Activated naive CD4-positive, alpha-beta T cell treated with anti-CD3 and anti-CD28 coated beads, Interleukin-2, amount 50 U/mL, for 16 hours (primary cell): ENCODE results near the gene AKNAD1.

Experiments
- DNase-seq: peaks from one replicate; pipeline ENCODE4 v3.0.0-alpha.2; 2020

AKNAD1 gene

GRCh38 chr1:108862698-108863477 is 6.0 kb upstream of the AKNAD1 start:
- DNase-seq = no peak

- DNase-seq = no peak
These were observed 5.2 kb upstream of the AKNAD1 start for GRCh38 chr1:108862017-108862610.

GRCh38 chr1:108861566-108861965 is 4.7 kb upstream of the AKNAD1 start:
- DNase-seq = no peak

DNA sequence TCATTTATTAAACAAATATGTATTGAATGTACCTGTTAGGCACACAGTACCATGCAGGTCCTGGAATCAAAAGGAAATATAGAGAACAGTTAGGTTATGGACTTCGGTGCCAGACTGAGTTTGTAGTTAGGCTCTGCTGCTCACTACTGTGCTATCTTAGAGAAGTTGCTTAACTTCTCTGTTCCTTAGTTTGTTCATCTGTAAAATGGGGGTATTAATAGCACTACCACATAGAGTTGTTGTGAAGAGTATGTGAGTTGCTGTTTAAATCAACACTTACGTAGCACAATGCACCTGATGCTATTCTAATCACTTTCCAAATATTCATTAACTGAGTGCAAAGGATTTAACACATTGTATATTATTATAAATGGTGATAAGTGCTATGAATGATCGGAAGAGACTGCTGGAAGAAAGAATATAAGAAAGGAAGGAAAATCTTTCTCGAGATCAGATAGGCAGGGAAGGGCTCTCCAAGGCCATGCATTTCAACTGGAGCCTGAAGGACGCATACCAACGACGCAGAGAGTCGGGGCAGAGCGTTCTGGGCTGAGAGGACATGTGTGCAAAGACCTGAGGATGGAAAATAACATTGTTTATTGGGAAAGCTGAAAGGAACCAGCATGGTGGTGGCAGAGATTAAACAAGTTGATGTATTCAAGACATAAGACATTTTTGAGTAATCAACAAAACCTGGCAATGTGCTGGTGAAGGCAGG is 3.5 kb upstream of the AKNAD1 start:
- DNase-seq = no peak

DNA sequence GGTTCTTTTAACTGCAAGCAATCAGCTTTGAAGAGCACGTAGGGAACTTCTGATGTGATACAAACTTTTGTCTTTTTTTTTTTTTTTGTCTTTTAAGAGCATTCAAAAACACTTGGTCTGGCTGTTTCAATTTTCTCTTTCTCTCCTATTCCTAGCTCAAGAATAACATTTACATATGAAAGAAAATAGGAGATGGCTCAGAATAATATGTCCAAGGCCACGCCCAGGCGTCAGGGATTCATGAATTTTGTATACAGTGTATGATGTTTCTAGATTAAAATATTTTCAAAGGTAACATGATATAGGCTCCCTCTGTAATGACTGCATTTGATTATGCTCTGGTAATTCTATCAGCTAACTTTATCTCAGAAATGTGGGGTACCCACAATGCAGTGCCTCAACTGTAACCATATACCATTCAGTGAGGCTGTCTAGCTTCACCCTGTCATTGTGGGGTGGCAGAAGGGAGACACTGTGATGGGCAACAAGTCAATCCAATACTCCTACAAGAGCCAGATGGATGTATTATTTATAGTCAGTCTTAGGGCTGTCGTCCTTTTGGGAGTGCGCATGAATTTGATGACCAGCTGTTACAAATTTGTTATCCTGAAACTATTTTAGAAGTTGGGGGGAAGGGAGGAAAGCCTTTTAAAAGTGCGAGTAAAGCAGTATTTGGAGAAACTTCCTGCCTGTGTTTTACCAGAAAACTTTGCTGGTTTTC is 1.5 kb upstream of the AKNAD1 start:
- no peak for DNase-seq

GRCh38 chr1:108854221-108855019 is 2.5 kb downstream of the AKNAD1 start:
- DNase-seq = no peak

GRCh38 chr1:108852221-108852975 is 4.5 kb downstream of the AKNAD1 start:
- no peak for DNase-seq

- no peak for DNase-seq
These were observed 5.3 kb downstream of the AKNAD1 start for GRCh38 chr1:108851567-108851966.

- no peak for DNase-seq
These were observed 6.0 kb downstream of the AKNAD1 start for GRCh38 chr1:108850929-108851328.

GRCh38 chr1:108848806-108849205 is 8.1 kb downstream of the AKNAD1 start:
- no peak for DNase-seq

DNA sequence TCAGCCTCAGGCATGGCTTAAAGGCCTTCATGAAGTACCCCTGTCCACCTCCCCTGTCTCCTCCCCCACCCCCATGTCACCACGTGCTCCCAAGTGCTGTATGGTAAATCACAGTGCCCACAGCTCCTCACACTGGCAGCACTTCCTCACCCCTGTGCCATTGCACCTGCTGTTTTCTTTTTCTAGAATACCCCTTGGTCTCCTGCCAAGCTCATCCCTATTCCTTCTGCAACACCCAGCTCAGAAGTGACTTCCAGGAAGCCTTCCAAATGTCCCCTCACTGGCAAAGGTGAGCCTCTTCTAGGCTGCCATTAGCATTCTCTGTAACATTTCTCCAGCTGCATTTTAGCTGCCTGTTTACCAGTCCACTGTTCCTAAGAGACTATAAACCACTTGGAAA is 9.4 kb downstream of the AKNAD1 start:
- no peak for DNase-seq

DNA sequence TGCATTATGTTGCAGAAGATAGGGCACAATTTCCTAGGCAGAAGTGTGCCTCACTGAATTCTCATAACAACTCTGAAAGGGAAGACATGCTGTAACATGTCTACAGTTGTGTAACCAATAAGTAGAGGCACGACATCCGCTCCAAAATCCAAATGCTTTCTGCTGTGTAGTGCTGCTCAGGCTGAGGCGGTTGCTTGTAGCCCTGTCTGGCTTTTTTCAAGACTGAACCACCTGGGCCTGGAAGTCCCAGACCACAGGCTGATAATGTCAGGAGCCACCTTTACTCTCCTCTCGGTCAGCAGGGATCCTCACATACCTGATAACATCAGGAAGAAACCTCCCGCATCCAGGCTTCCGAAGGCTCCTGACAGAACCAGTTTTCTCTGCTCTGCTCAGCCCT is 10.9 kb downstream of the AKNAD1 start:
- DNase-seq = no peak

DNA sequence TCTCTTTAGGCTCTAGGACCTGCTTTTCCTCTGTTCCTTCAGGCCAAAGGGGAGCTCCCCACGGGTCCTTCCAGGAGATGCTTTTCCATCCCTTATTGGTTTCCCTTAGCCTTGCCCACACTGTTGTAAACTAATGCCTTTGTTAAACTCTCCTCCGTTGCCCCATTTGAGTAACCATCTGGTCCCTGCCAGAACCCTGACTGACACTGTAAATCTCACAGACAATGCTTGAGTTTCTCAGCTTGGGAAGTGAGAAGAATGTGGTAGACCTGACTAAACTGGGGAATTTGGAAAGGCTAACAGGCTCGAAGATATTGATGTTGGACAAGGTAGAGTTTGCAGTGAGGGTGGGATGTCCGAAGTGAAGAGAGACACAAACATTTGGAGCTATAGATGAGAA is 11.4 kb downstream of the AKNAD1 start:
- no peak for DNase-seq

GRCh38 chr1:108843390-108844137 is 13.3 kb downstream of the AKNAD1 start:
- DNase-seq = no peak

- no peak for DNase-seq
These were observed 14.2 kb downstream of the AKNAD1 start for GRCh38 chr1:108842525-108843181.

DNA sequence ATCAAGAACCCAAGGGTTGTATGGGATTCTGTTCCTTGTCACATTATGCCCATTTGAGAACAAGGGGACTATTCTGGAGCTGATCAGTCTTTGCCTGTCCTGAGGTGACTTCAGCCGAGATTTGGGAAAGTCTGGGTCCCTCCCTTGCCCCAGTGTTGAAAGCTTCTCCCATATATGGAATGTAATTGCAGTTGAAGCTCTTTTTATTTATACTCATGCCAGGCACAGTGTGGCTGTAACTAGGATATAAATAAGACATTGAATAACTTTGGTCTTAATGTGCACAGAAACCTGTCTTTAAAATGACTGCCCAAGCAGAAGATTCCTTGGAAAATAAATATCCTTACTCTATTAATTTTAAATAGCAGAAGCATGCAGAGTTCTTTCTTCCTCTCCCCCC is 15.2 kb downstream of the AKNAD1 start:
- no peak for DNase-seq

- DNase-seq = no peak
These were observed 24.0 kb downstream of the AKNAD1 start for GRCh38 chr1:108832929-108833328.

DNA sequence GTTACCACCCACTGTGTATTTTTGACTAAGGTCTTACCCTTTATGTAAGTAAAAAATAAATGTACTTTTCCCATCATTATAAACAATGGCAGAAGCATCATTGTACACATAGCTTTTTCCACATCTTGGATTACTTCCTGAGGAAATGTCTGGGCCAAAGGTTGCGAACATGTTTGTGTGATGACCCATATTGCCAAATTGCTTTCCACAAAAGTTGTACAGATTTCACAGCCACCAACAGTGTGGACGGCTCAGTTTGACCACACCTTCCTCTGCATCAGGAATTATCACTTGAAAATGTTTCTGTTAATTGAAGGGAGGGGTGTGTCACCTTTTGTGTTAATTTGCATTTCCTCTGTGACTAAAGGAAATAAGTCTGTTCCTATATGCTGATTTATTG is 25.7 kb downstream of the AKNAD1 start:
- DNase-seq = no peak

DNA sequence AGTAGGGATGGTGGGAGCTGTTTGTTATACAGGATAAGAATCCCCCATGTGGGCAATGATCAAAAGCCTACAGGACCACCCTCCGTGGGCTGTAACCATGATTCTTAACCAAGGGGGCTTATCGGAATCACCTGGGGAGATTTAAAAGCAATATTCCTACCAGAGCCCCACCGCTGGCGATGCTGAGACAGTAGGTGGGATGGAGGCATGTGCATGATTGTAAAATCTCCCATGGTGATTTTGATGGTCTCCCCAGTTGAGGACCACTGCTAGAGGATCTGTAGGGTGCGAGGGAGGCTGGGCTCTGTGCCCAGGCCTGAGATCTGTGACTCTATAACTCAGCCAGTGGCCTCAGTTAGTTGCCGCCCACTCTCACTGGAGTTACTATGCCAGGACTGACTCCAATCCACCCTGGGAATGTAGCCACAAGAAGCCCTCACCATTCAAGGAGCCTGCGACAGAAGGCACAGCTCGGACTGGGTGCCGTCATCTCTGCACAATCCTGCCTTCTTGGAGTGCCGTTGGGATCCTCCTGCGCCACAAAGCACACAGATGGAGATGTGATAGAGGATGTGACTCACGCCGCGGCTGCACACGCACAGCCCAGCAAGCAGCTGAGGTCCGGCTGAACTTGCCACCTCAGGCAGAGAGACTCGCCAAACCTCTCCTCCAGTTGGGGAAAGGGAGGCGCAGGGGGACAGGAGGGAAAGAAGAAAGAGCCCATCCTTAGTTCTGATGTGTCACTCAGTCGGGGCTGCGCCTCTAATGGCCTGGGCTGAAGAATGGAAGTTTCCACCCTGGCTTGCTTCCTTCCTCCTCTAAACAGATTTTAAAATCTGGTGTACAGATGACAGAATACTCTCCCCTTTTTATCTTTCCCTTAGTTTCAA is 26.5 kb downstream of the AKNAD1 start:
- DNase-seq = no peak
